GM19372 (cell line): ENCODE results near the gene PELI1.

ENCODE experiments used
- ATAC-seq: cut with Tn5 transposase; IDR thresholded peaks from one replicate; pipeline ENCODE4 v1.9.1; 2021; ENCODE audit warnings: mild to moderate bottlenecking, low read depth, moderate library complexity; ENCODE audit not compliant: unreplicated experiment

The PELI1 gene

GRCh38 chr2:64162516-64162915 is 18.3 kb upstream of the PELI1 start:
- no peak for ATAC-seq

- no peak for ATAC-seq
Measured at GRCh38 chr2:64157792-64158191, 13.6 kb upstream of the PELI1 start.

GRCh38 chr2:64153811-64154210 is 9.6 kb upstream of the PELI1 start:
- ATAC-seq: no peak

GRCh38 chr2:64151476-64151875 is 7.3 kb upstream of the PELI1 start:
- no peak for ATAC-seq

GRCh38 chr2:64145714-64146113 is 1.5 kb upstream of the PELI1 start:
- ATAC-seq: no peak

GRCh38 chr2:64145119-64145518 is 899 bp upstream of the PELI1 start:
- no peak for ATAC-seq

- ATAC-seq: peak; percentile 6
Measured at GRCh38 chr2:64143169-64144056, 807 bp downstream of the PELI1 start.

GRCh38 chr2:64142741-64143168 is 1.5 kb downstream of the PELI1 start:
- no peak for ATAC-seq

GRCh38 chr2:64141674-64142405 is 2.4 kb downstream of the PELI1 start:
- ATAC-seq: no peak

GRCh38 chr2:64140665-64141200 is 3.5 kb downstream of the PELI1 start:
- ATAC-seq: no peak

GRCh38 chr2:64139956-64140355 is 4.3 kb downstream of the PELI1 start:
- no peak for ATAC-seq

GRCh38 chr2:64137996-64138395 is 6.2 kb downstream of the PELI1 start:
- no peak for ATAC-seq

- no peak for ATAC-seq
Measured at GRCh38 chr2:64137567-64137966, 6.7 kb downstream of the PELI1 start.

GRCh38 chr2:64135421-64135820 is 8.8 kb downstream of the PELI1 start:
- no peak for ATAC-seq

- ATAC-seq: no peak
Measured at GRCh38 chr2:64134813-64135212, 9.4 kb downstream of the PELI1 start.

- ATAC-seq: no peak
Measured at GRCh38 chr2:64133828-64134227, 10.4 kb downstream of the PELI1 start.

- ATAC-seq: no peak
Measured at GRCh38 chr2:64133354-64133753, 10.9 kb downstream of the PELI1 start.

GRCh38 chr2:64130333-64130732 is 13.9 kb downstream of the PELI1 start:
- ATAC-seq: no peak

- no peak for ATAC-seq
Measured at GRCh38 chr2:64128943-64129391, 15.3 kb downstream of the PELI1 start.

- ATAC-seq: no peak
Measured at GRCh38 chr2:64128406-64128805, 15.8 kb downstream of the PELI1 start.

- ATAC-seq: no peak
Measured at GRCh38 chr2:64127119-64127518, 17.1 kb downstream of the PELI1 start.
